Lung (tissue), 12 donors: ENCODE data around the gene DCAF15. TPM values are rescaled to one million over a fixed set of nuclear protein-coding genes. Genes with fewer than 3 reads are reported as not detected.

Experiments
- ATAC-seq: fragments of 200-7000 bp; cut with Tn5 transposase; one replicate; pipeline ENCODE4 v1.9.1; 2020; ENCODE audit warnings: moderate number of reproducible peaks; ENCODE audit not compliant: insufficient read depth, low FRiP score
- DNase-seq, 3 donors: peaks; one replicate each; pipeline ENCODE4 v3.0.0-alpha.2; 2013 to 2017
- H3K27ac ChIP-seq, 2 donors: one replicate each; pipeline ENCODE4 v1.5.1; 2013; ENCODE audit warnings: mild to moderate bottlenecking in 2 of 2, moderate library complexity in 2 of 2, control low read depth in 1 of 2, inconsistent platforms in 1 of 2, low read depth in 1 of 2, low read length in 1 of 2
- H3K27me3 ChIP-seq, 3 donors: one replicate each; pipeline ENCODE4 v1.5.1; 2013; ENCODE audit warnings: low read length in 2 of 3; ENCODE audit not compliant: control insufficient read depth in 3 of 3, insufficient read depth in 3 of 3
- H3K36me3 ChIP-seq, 4 donors: one replicate each; pipeline ENCODE4 v1.5.1; 2013; ENCODE audit warnings: low read length in 4 of 4, mild to moderate bottlenecking in 1 of 4, moderate library complexity in 1 of 4; ENCODE audit not compliant: control insufficient read depth in 4 of 4, insufficient read depth in 4 of 4
- H3K4me1 ChIP-seq, 5 donors: one replicate each; pipeline ENCODE4 v1.5.1; 2013; ENCODE audit warnings: low read length in 5 of 5, mild to moderate bottlenecking in 2 of 5, moderate library complexity in 1 of 5; ENCODE audit not compliant: control insufficient read depth in 5 of 5, insufficient read depth in 5 of 5
- H3K4me3 ChIP-seq: one replicate; pipeline ENCODE4 v1.5.1; 2013; ENCODE audit warnings: mild to moderate bottlenecking, control low read depth, moderate library complexity
- H3K9ac ChIP-seq, 2 donors: one replicate each; pipeline ENCODE4 v1.5.1; 2013; ENCODE audit warnings: low read length in 2 of 2, control low read depth in 1 of 2; ENCODE audit not compliant: insufficient read depth in 1 of 2
- H3K9me3 ChIP-seq, 4 donors: one replicate each; pipeline ENCODE4 v1.5.1; 2013; ENCODE audit warnings: low read length in 3 of 4, mild to moderate bottlenecking in 1 of 4, moderate library complexity in 1 of 4; ENCODE audit not compliant: control insufficient read depth in 4 of 4, insufficient read depth in 3 of 4
- CTCF ChIP-seq: IDR thresholded peaks from 2 replicates; pipeline ENCODE4 v1.5.1; 2012; ENCODE audit warnings: mild to moderate bottlenecking; ENCODE audit errors: control extremely low read depth, extremely low read depth
- whole genome bisulfite sequencing, 2 donors: extraction: QIAGEN DNeasy Blood & Tissue Kit; methylation state at CpG; one replicate each; pipeline ENCODE4 v1.1.7; 2013; 5-methylcytosine and 5-hydroxymethylcytosine counted together
- polyA plus RNA-seq, 2 donors: library from polyadenylated mRNA; stranded (reverse); fragments of 200-250 nt; gene quantifications; one replicate each; pipeline ENCODE4 v1.2.1, GENCODE V29; 2013
- total RNA-seq, 2 donors: library from RNA; depleted of rRNA in 1 of 2; stranded (reverse); fragments of >200 nt in 1 of 2; gene quantifications; one replicate each; pipeline ENCODE4 v1.2.1, GENCODE V29; 2014 to 2021
- donor health status: control.
- donor health status: control.
- donor health status: Bipolar disorder and iron deficiency.
- donor health status: healthy.
- donor health status: DM: yes; HTN: yes; CAD: no.

DCAF15 gene
- total and polyA plus RNA-seq, 4 donors, result 13.8 to 56.1 (median 33.4) TPM

- TF ChIP-seq CTCF, result no peak
- H3K27me3 ChIP-seq, result no peaks in the 10 kb centered on the region
- peaks cover 7 to 79% (median 18%) of the 10 kb centered on the region in 4 donors for H3K36me3 ChIP-seq
- H3K9me3 ChIP-seq, result no peaks in the 10 kb centered on the region
- DNase-seq, result no peak
- ATAC-seq, result no peak
- H3K27ac ChIP-seq, result no peak overlapping the region
- 87 to 91% methylated on average over 26 to 27 of the region's 27 CpGs for WGBS, 2 donors
- H3K4me3 ChIP-seq, result no peak overlapping the region
- no peak overlapping the region for H3K9ac ChIP-seq
- H3K4me1 ChIP-seq, result peaks cover 0 to 4% (median 0%) of the 10 kb centered on the region in 5 donors
These were observed 7.9 kb downstream of the DCAF15 start for GRCh38 chr19:13959962-13960862.

GRCh38 chr19:13960863-13961784 is 8.8 kb downstream of the DCAF15 start:
- no peak for TF ChIP-seq CTCF
- Histone ChIP-seq H3K27me3 (no peaks in the 10 kb centered on the region), H3K27ac (no peak overlapping the region), H3K9me3 (no peaks in the 10 kb centered on the region), H3K4me1 (peaks cover 0 to 4% (median 0%) of the 10 kb centered on the region in 5 donors), H3K9ac (no peak overlapping the region), H3K4me3 (no peak overlapping the region), H3K36me3 (peaks cover 4 to 79% (median 16%) of the 10 kb centered on the region in 4 donors)
- DNase-seq, result no peak
- ATAC-seq, result no peak
- WGBS, 2 donors, result 92 to 94% methylated on average over 39 of the region's 39 CpGs

GRCh38 chr19:13961826-13962698 is 9.8 kb downstream of the DCAF15 start:
- H3K27me3 ChIP-seq, result no peaks in the 10 kb centered on the region

More at GRCh38 chr19:13961826-13962698, 9.8 kb downstream of the DCAF15 start:
- 85 to 86% methylated on average over 50 to 55 of the region's 55 CpGs for WGBS, 2 donors
- DNase-seq (peak; percentile 63 to 71 (median 67)), ATAC-seq (no peak)
- H3K4me3 ChIP-seq, result no peak overlapping the region
- peaks cover 3 to 80% (median 13%) of the 10 kb centered on the region in 4 donors for H3K36me3 ChIP-seq
- no peak overlapping the region for H3K27ac ChIP-seq
- peaks cover 0 to 4% (median 0%) of the 10 kb centered on the region in 5 donors for H3K4me1 ChIP-seq
- H3K9me3 ChIP-seq, result no peaks in the 10 kb centered on the region
- TF ChIP-seq CTCF, result no peak
- no peak overlapping the region for H3K9ac ChIP-seq
